HG02840 (cell line): ENCODE measurements around the gene ARHGAP15.

Experiments
- ATAC-seq: cut with Tn5 transposase; IDR thresholded peaks from one replicate; pipeline ENCODE4 v1.9.1; 2021; ENCODE audit warnings: mild to moderate bottlenecking, moderate library complexity, moderate number of reproducible peaks; ENCODE audit not compliant: unreplicated experiment, low FRiP score

The ARHGAP15 gene

GRCh38 chr2:143473820-143474219 lies 344.6 kb downstream of the ARHGAP15 start:
- no peak for ATAC-seq

- ATAC-seq = no peak
Observed at GRCh38 chr2:143474586-143474985, 345.4 kb downstream of the ARHGAP15 start.

DNA sequence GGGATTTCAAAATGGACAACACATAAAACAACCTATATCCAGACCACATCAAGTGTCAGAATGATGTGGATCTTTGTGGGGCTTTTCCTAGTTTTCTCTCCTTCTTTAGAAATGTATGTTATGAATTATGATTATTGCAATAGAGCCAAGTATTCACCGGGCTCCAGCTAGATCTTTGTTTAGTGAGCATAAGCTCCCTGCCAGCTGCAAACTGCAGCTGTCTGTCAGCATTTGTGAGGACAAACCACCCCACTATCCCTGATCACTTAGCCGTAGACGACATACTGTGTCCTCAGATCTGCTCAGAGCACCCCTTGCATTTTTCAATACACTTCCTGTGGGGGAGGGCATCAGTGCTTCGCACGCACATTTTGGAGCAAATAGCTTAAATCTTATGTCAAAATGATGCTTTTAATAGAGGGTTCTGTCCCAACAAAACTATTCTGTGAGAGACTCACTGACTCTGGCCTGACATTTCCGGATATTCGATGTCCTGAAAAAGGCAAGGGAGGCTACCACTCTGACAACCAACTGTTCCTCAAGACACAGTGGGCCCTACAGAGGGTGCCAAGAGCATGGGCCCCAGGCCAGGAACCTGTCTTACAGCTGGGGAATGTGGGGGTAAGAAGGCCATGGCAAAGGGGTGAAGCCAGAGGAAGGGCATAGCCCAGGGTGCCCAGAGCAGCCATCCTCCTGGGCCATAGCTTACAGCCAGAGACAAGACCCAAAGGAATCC lies 346.0 kb downstream of the ARHGAP15 start:
- no peak for ATAC-seq

- ATAC-seq = no peak
Observed at GRCh38 chr2:143476336-143477087, 347.3 kb downstream of the ARHGAP15 start.

DNA sequence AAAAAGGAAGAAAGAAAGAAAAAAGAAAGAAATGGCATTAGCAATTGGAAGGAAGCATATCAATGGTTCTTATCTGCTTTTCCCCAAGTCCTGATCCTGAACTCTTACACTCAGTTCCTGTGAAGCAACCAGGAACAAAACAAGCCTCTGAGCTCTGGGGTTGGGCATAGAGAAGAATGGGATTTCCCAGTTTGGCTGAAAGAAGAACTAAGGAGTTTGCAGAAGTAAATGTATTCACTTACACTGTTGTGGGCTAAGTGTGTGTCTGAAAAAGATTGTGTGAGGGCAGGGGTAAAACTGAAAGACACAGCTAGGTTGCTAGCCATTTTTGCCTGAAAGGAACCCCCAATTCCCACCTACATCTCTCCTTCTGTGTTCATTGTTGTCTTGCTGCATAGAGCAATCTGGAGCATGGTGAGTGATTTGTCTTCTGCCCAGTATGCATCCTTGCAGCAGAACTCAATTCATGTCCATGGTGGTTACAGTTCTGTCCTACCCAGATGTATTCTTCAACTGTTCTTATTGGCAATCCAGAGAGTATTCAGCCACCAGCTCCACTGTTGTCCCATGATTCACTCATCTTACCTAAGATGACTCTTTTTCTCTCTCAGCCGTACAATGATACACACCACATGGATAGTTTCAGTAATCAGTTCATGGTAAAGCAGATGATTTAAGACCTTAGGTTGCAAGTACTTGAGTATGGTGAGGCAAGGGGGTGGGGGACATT lies 348.7 kb downstream of the ARHGAP15 start:
- ATAC-seq = no peak

- ATAC-seq = no peak
Observed at GRCh38 chr2:143480086-143480485, 350.9 kb downstream of the ARHGAP15 start.

GRCh38 chr2:143480601-143481236 lies 351.5 kb downstream of the ARHGAP15 start:
- no peak for ATAC-seq

- ATAC-seq = no peak
Observed at GRCh38 chr2:143481237-143481623, 352.0 kb downstream of the ARHGAP15 start.

DNA sequence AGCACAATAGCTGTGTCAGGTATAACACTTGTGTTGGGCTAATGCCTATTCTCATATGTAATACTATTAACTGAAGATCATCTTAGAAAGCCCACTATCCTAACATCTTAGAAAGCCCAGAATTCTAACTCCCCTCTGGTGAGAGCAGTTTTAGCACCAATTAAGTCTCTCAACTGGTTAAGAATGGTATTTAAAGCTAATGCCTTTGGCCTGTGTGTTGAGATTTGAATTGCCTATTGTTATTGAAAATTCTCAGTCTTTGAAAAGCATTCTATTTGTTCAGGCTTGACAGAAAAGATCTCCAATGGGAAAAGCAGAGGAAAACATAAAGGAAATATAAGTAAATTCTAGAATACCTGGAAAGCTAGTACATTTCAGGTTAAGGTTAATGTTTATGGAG lies 352.5 kb downstream of the ARHGAP15 start:
- ATAC-seq = no peak

DNA sequence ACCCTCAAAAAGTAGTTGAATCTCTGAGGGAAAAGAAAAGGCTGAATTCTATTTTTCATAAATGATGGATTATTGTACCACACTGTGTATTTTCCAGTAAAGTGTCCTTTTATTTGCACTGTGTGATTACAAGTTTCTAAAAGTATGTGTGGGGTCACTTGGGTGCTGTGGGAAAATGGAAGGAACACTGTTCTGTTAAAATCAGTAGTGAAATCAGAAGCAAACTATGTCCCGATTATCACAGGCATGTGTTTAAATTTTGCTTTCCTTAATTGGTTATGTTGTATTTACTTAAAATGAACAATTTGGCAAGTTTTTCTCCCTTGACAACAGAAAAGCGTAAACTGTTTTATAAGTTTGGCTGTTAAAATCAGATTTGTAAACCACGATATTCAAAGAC lies 353.1 kb downstream of the ARHGAP15 start:
- ATAC-seq = no peak

DNA sequence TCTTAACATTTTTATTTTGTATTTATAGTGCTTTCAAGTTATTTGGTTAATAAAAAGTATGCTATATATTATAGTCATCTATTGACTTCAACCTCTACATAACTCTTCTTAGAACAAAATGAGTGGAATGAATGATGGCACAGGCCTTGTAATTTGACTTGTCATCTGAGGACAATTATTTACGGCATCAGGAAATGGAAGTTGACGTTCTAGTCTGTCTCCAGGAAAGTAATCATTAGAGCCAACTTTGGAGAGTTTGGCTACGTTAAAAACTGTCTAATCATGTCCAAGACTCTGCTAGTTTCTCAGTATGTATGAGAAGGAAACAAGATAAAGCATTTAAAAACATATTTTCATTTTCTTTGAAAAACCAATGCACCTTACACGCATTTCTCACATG lies 353.6 kb downstream of the ARHGAP15 start:
- ATAC-seq = no peak

- no peak for ATAC-seq
Observed at GRCh38 chr2:143486976-143487375, 357.8 kb downstream of the ARHGAP15 start.

DNA sequence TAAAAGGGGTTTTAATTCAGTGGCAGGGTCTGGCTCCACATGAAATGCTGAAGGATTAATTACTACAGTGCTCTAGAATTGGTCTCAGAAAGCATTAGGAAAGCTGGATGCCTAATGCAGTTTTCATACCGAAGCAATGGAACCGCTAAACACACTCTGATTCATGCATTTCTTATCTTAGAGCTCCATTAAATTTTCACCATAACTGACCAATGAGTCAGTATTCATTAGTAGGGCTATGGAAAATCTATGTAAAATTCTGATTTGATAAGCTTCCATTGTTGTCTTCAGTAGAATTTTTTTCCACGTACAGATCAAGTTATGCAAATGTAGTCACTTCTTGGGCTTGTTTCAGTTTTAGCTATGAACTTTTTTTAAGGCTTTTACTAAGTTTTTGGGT lies 359.9 kb downstream of the ARHGAP15 start:
- ATAC-seq = no peak

DNA sequence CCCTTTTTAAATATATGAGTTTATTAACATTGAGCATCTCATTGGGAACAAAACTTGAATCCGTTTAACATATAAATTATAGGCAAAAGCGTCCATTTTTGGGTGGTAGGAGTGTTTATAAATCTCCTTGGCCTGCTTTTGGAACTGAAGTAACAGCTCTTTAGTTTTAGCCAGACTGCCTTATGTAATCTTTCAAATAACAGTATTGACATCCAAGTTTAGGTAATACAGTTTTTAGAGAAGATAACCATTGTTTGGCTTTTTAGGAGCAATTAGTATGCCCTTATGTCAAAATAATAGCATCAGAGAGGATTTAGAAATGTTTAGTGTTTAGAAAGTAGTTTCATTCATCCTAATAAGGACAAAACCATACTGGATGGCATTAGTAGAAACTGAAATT lies 361.9 kb downstream of the ARHGAP15 start:
- ATAC-seq = no peak

- ATAC-seq = no peak
Observed at GRCh38 chr2:143493339-143493738, 364.1 kb downstream of the ARHGAP15 start.

GRCh38 chr2:143497726-143498125 lies 368.5 kb downstream of the ARHGAP15 start:
- ATAC-seq = no peak

GRCh38 chr2:143498496-143498895 lies 369.3 kb downstream of the ARHGAP15 start:
- no peak for ATAC-seq

DNA sequence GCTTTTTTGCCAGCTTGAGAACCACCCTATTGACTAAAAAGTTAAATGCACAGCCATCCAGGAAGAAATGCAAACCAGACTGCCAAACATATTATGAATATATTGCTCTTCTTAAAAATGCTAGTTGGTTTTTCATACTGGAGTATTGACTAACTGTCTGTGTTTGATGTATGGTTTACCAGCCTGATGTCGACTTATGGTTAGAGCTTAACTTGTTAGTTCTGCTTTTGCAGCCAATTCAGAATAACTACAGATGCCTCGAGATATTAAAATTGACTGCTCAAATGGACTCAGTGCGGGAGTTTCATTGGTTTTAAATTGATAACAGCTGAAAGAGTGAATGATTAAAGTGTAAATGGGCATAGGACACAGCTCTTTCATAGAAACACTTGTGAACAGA lies 369.8 kb downstream of the ARHGAP15 start:
- ATAC-seq = no peak

GRCh38 chr2:143501106-143501676 lies 372.0 kb downstream of the ARHGAP15 start:
- no peak for ATAC-seq

DNA sequence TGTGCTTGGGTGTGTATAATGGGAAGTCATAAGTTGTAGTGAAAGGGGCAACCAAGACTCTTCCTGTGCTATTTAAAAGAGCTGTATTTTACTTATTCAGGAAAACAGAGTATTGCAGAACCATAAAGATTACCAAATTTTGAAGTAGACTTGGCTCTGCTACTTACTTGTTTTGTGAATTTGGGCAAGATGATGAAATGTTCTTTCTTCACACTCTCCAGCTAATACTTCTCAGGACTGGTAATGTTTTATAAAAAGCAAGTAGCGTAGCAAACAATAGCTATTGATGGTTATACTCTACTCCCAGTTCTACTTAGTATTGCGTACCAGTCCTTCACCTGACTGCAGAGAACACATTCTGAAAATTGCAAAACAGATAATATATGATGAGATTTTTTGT lies 374.1 kb downstream of the ARHGAP15 start:
- no peak for ATAC-seq

- ATAC-seq = no peak
Observed at GRCh38 chr2:143504397-143504796, 375.2 kb downstream of the ARHGAP15 start.
